ENCODE results near the gene NDUFA3.

NDUFA3 gene

GRCh38 chr19:54141356-54141755 lies 38.7 kb downstream of the NDUFA3 start:
- no peak for DNase-seq

- DNase-seq = no peak
Observed at GRCh38 chr19:54142166-54142780, 39.6 kb downstream of the NDUFA3 start.

GRCh38 chr19:54145541-54146158 lies 43.0 kb downstream of the NDUFA3 start:
- no peak for DNase-seq

- DNase-seq = no peak
Observed at GRCh38 chr19:54147676-54148075, 45.0 kb downstream of the NDUFA3 start.

GRCh38 chr19:54148158-54148557 lies 45.5 kb downstream of the NDUFA3 start:
- no peak for DNase-seq

- no peak for DNase-seq
Observed at GRCh38 chr19:54149021-54149812, 46.6 kb downstream of the NDUFA3 start.

GRCh38 chr19:54151362-54152035 lies 48.8 kb downstream of the NDUFA3 start:
- no peak for DNase-seq

- no peak for DNase-seq
Observed at GRCh38 chr19:54152267-54152666, 49.6 kb downstream of the NDUFA3 start.

GRCh38 chr19:54152878-54153524 lies 50.3 kb downstream of the NDUFA3 start:
- DNase-seq = no peak

GRCh38 chr19:54153731-54154326 lies 51.2 kb downstream of the NDUFA3 start:
- no peak for DNase-seq

GRCh38 chr19:54154603-54155345 lies 52.1 kb downstream of the NDUFA3 start:
- no peak for DNase-seq

GRCh38 chr19:54155694-54156093 lies 53.0 kb downstream of the NDUFA3 start:
- DNase-seq = no peak

- no peak for DNase-seq
Observed at GRCh38 chr19:54156490-54156889, 53.8 kb downstream of the NDUFA3 start.

- DNase-seq = no peak
Observed at GRCh38 chr19:54156953-54157352, 54.3 kb downstream of the NDUFA3 start.

All from NCI-H446 treated with DMSO at 0.1 percent for 48 hours (cell line).